Endothelial cell of umbilical vein (primary cell): ENCODE measurements around the gene FARP1.

Source experiments
- EZH2 ChIP-seq: IDR thresholded peaks from 2 replicates; pipeline ENCODE4 v1.6.1; 2012; ENCODE audit warnings: borderline replicate concordance, low read depth, mild to moderate bottlenecking, moderate library complexity, low read length, inconsistent platforms; ENCODE audit not compliant: severe bottlenecking
- FOS ChIP-seq: IDR thresholded peaks from 2 replicates; pipeline ENCODE4 v1.6.1; 2011; ENCODE audit warnings: mild to moderate bottlenecking, low read length, moderate library complexity, borderline replicate concordance; ENCODE audit not compliant: insufficient read depth
- GATA2 ChIP-seq: IDR thresholded peaks from 2 replicates; pipeline ENCODE4 v1.7.0; 2011; ENCODE audit warnings: low read depth, mild to moderate bottlenecking, moderate library complexity, mixed read lengths, low read length; ENCODE audit not compliant: insufficient read length, insufficient read depth
- JUN ChIP-seq: IDR thresholded peaks from 2 replicates; pipeline ENCODE4 v1.6.1; 2011; ENCODE audit warnings: borderline replicate concordance, low read depth; ENCODE audit not compliant: insufficient read length, insufficient read depth
- MYC ChIP-seq: IDR thresholded peaks from one replicate; pipeline ENCODE4 v1.6.1; 2011; ENCODE audit warnings: mild to moderate bottlenecking, low read depth, low read length
- POLR2A ChIP-seq: IDR thresholded peaks from 2 replicates; pipeline ENCODE4 v1.6.1; 2012; ENCODE audit warnings: low read depth, mild to moderate bottlenecking, control low read depth, low read length
- POLR2AphosphoS5 ChIP-seq: IDR thresholded peaks from 2 replicates; pipeline ENCODE4 v1.6.1; 2012; ENCODE audit warnings: low read depth, mild to moderate bottlenecking, control low read depth, low read length, moderate library complexity; ENCODE audit not compliant: insufficient read depth
- TF ChIP-seq, protein P1 (sequence below), 2 donors: IDR thresholded peaks; 1 replicate in 1 of 2; 2 replicates in 1 of 2; pipeline ENCODE4 v1.5.1; 2011; ENCODE audit warnings: low read length in 2 of 2, mild to moderate bottlenecking in 2 of 2, moderate library complexity in 2 of 2, control low read depth in 1 of 2, inconsistent platforms in 1 of 2, low read depth in 1 of 2; ENCODE audit not compliant: insufficient read depth in 1 of 2; ENCODE audit errors: extremely low read depth in 1 of 2
- TF ChIP-seq, protein P2 (sequence below): IDR thresholded peaks from 2 replicates; pipeline ENCODE4 v1.6.1; 2011; ENCODE audit not compliant: insufficient read depth, insufficient read length

DNA sequence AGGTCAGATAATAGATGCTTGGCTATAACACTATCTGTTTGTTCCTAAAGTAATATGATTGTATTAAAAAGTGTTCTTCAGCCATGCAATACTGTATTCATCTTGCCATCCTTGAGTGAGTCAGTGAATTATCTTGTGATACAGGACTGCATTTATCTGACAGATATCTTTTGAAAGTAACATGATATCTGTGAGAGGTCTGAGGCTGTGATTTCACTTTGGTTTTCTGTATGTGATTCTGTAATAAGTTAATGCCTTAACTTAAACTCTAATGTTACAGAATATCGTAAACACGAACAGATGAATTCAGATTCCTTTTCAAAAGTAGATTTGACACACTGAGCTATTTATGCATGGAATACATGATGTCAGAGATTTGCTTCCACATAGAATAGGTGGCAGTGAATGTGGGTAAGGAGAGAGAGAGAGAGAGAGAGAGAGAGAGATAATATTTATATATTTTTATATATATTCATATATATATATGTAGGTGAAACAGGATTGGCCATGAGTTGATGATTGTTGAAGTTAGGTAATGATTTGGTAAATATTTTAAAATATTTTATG is 132.1 kb downstream of the FARP1 start:
- TF ChIP-seq, protein P1, sequence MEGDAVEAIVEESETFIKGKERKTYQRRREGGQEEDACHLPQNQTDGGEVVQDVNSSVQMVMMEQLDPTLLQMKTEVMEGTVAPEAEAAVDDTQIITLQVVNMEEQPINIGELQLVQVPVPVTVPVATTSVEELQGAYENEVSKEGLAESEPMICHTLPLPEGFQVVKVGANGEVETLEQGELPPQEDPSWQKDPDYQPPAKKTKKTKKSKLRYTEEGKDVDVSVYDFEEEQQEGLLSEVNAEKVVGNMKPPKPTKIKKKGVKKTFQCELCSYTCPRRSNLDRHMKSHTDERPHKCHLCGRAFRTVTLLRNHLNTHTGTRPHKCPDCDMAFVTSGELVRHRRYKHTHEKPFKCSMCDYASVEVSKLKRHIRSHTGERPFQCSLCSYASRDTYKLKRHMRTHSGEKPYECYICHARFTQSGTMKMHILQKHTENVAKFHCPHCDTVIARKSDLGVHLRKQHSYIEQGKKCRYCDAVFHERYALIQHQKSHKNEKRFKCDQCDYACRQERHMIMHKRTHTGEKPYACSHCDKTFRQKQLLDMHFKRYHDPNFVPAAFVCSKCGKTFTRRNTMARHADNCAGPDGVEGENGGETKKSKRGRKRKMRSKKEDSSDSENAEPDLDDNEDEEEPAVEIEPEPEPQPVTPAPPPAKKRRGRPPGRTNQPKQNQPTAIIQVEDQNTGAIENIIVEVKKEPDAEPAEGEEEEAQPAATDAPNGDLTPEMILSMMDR (IDR thresholded peaks at IDR 0.05; ENCODE audit: extremely low read depth in 1 of 2, insufficient read depth in 1 of 2, low read depth in 1 of 2, low read length in 2 of 2) = no peak
- TF ChIP-seq POLR2A (no peak), MYC (no peak), POLR2AphosphoS5 (no peak), EZH2 (no peak), FOS (no peak), JUN (no peak), GATA2 (no peak)
- TF ChIP-seq, protein P2, sequence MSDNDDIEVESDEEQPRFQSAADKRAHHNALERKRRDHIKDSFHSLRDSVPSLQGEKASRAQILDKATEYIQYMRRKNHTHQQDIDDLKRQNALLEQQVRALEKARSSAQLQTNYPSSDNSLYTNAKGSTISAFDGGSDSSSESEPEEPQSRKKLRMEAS = no peak
